ENCODE data around the gene RAB32.
A peak's percentile ranks its signal among the peaks of the same experiment; 100 is the strongest.

Gene RAB32

DNA sequence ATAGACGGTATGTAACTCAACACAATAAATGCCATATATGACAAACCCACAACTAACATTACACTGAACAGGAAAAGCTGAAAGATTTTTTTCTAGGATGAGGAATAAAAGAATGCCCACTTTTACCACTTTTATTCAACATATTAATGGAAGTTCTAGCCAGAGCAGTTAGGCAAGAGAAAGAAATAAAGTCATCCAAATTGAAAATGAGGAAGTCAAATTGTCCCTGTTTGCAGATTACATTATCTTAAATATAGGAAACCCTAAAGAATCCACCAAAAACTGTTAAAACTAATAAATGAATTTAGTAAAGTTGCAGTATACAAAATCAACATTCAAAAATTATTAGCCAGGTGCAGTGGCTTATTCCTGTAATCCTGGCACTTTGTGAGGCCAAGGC is 30.6 kb downstream of the RAB32 start:
- TF ChIP-seq, protein P1, sequence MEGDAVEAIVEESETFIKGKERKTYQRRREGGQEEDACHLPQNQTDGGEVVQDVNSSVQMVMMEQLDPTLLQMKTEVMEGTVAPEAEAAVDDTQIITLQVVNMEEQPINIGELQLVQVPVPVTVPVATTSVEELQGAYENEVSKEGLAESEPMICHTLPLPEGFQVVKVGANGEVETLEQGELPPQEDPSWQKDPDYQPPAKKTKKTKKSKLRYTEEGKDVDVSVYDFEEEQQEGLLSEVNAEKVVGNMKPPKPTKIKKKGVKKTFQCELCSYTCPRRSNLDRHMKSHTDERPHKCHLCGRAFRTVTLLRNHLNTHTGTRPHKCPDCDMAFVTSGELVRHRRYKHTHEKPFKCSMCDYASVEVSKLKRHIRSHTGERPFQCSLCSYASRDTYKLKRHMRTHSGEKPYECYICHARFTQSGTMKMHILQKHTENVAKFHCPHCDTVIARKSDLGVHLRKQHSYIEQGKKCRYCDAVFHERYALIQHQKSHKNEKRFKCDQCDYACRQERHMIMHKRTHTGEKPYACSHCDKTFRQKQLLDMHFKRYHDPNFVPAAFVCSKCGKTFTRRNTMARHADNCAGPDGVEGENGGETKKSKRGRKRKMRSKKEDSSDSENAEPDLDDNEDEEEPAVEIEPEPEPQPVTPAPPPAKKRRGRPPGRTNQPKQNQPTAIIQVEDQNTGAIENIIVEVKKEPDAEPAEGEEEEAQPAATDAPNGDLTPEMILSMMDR (conservative IDR thresholded peaks at IDR 0.05; ENCODE audit: low read depth): no peak
- no peak overlapping the region for H3K27ac ChIP-seq
- CTCF ChIA-PET: no interaction called here
- POLR2A ChIA-PET (ENCODE audit: low non-redundant PET): no interaction called here
- DNase-seq (ENCODE audit: low spot score): no peak

DNA sequence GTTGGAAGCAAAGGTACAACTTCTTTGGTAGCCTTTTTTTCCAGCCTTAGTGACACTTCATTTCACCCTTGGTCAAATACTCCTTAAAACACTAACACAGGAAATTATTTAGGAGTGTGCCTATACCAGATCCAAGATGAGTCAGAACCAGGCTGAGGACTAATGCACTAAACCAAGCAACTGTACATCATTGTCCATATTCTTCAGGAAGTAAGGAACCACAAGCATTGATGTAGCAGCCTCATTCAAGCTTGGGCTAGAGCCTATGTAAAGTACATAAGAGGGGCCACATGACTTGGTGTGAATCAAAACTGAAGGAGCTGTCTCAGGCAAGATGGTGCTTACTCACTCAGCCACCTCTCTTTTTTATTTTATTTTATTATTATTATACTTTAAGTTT is 34.4 kb downstream of the RAB32 start:
- POLR2A ChIA-PET (ENCODE audit: low non-redundant PET): no interaction called here
- TF ChIP-seq, protein P1 (conservative IDR thresholded peaks at IDR 0.05; ENCODE audit: low read depth): no peak
- H3K27ac ChIP-seq: no peak overlapping the region
- DNase-seq (ENCODE audit: low spot score): peak; percentile 6
- CTCF ChIA-PET: no interaction called here

DNA sequence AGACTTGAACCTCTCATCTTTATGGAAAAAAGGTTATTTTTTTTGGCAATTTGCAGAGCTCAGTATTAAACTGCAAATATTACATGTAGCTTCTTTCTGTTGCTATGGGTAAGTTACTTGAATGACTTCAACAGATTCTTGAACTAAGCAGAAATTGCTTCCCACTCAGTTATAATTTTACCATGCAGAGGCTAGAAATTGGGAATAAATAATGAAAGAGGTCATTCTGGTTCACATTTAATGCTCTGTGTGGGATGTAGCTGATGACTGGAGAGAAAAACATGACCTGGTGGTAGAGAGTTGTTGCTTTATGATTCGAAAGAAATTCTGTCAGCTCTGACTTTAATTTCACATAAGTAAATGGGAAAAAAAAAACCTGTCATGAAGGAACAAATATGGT is 38.3 kb downstream of the RAB32 start:
- ChIA-PET POLR2A (ENCODE audit: low non-redundant PET) (no interaction called here), CTCF (interaction anchor here (0.6 kb wide), 1 partner anchor 309 kb away, joined by 3 read pairs; no protein-coding TSS in a partner anchor)
- DNase-seq (ENCODE audit: low spot score): no peak
- TF ChIP-seq, protein P1 (conservative IDR thresholded peaks at IDR 0.05; ENCODE audit: low read depth): no peak
- no peak overlapping the region for H3K27ac ChIP-seq

DNA sequence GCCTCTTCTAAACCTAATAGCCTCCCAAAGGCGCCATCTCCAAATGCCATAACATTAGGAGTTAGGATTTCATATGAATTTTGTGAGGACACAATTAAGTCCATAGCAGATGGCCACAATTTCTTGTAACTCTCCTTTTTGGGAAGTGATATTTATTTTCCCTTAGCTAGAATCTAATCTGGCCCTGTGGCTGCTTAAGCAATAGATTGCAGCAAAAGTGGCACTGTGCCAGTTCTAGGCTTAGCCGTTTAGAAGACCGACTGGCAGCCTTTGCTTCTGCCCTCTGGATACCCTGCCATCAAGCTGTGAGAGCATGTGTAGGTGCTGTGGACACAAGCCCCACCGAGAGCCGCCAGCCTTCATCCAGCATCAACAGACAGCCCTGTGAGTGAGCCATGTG is 39.2 kb downstream of the RAB32 start:
- TF ChIP-seq, protein P1 (conservative IDR thresholded peaks at IDR 0.05; ENCODE audit: low read depth): no peak
- ChIA-PET POLR2A (ENCODE audit: low non-redundant PET) (no interaction called here), CTCF (interaction anchor here (0.6 to 0.7 kb wide), 2 partner anchors 13 to 1389 kb away, joined by 3 read pairs; no protein-coding TSS in a partner anchor)
- no peak overlapping the region for H3K27ac ChIP-seq
- no peak for DNase-seq (ENCODE audit: low spot score)

DNA sequence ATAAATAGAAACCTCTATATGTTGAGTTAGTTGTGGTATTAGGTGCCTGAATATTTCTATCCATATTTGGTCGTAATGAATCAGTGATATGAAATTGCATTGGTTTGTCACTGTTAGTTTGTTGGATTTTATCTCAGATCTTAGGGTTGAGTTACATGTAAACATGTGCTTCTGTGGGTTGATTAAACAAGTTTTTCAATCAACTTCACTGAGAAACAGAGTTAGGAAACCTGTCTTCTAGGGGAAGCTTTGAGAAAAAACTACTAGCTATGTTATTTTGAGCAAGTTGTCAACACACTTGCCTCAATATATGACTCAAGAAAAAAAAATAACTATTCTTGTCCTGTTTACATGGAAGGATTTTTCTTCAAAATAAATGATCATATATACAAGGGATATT is 40.3 kb downstream of the RAB32 start:
- no peak overlapping the region for H3K27ac ChIP-seq
- TF ChIP-seq, protein P1 (conservative IDR thresholded peaks at IDR 0.05; ENCODE audit: low read depth): no peak
- no peak for DNase-seq (ENCODE audit: low spot score)
- ChIA-PET POLR2A (ENCODE audit: low non-redundant PET) (no interaction called here), CTCF (interaction anchor here (0.5 kb wide), 1 partner anchor 655 kb away, joined by 5 read pairs; no protein-coding TSS in a partner anchor)

DNA sequence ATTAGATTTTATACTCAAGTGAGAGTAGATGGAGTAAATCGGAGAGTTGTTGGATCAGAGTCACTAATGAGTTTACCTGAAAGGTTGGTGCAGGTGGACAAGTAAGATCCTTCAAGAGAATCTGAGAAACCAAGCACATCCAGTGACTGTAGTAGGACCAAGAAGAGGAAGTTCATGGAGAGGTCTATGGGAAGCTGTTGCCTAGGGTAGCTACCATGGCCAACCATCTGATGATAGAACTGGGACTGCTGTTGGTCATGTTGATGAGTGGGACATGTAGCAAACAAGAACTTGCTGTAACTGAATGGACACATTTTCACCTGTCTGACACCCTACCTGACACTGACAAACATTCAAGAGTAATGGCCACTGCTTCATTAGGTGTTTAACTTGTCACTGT is 43.8 kb downstream of the RAB32 start:
- CTCF ChIA-PET: no interaction called here
- no peak for DNase-seq (ENCODE audit: low spot score)
- TF ChIP-seq, protein P1 (conservative IDR thresholded peaks at IDR 0.05; ENCODE audit: low read depth): no peak
- H3K27ac ChIP-seq: no peak overlapping the region
- POLR2A ChIA-PET (ENCODE audit: low non-redundant PET): no interaction called here

DNA sequence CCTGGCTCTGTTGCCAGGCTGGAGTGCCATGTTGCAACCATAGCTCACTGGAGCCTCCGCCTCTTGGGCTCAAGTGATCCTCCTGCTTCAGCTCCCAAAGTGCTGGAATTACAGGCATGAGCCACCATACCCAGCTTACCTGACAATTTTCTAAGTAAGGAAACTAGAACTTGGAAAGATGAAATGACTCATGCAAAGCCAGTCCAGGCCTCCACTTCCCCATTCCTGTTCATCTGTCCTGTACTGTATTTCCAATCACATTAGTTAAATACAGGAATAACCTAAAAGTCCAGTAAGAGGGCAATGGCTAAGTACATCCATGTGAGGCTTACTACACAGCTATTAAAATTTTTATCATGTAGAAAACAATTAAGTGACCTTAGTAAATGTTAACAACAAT is 46.9 kb downstream of the RAB32 start:
- CTCF ChIA-PET: no interaction called here

More for the DNA sequence above, 46.9 kb downstream of the RAB32 start:
- TF ChIP-seq, protein P1 (conservative IDR thresholded peaks at IDR 0.05; ENCODE audit: low read depth): no peak
- POLR2A ChIA-PET (ENCODE audit: low non-redundant PET): no interaction called here
- H3K27ac ChIP-seq: no peak overlapping the region
- no peak for DNase-seq (ENCODE audit: low spot score)

Data from RWPE1 (cell line).